ENCODE data around the gene MAN1C1.
"Not testable (repeated sequence)": the region's sequence is repeated elsewhere in the genome, so short reads cannot be mapped to it uniquely, and the experiment has no call there.

Gene MAN1C1

GRCh38 chr1:25657883-25658760 lies 41.5 kb downstream of the MAN1C1 start:
- DNase-seq (ENCODE audit: low spot score), result no peak

- no peak for DNase-seq (ENCODE audit: low spot score)
These were observed 42.3 kb downstream of the MAN1C1 start for GRCh38 chr1:25658791-25659431.

- no peak for DNase-seq (ENCODE audit: low spot score)
These were observed 44.6 kb downstream of the MAN1C1 start for GRCh38 chr1:25661043-25661815.

GRCh38 chr1:25662061-25662460 lies 45.5 kb downstream of the MAN1C1 start:
- DNase-seq (ENCODE audit: low spot score), result no peak

GRCh38 chr1:25662959-25663358 lies 46.4 kb downstream of the MAN1C1 start:
- DNase-seq (ENCODE audit: low spot score), result not testable (repeated sequence)

GRCh38 chr1:25664357-25665199 lies 48.0 kb downstream of the MAN1C1 start:
- no peak for DNase-seq (ENCODE audit: low spot score)

GRCh38 chr1:25666460-25666859 lies 49.9 kb downstream of the MAN1C1 start:
- DNase-seq (ENCODE audit: low spot score), result no peak

- no peak for DNase-seq (ENCODE audit: low spot score)
These were observed 52.5 kb downstream of the MAN1C1 start for GRCh38 chr1:25668931-25669573.

- DNase-seq (ENCODE audit: low spot score), result no peak
These were observed 53.4 kb downstream of the MAN1C1 start for GRCh38 chr1:25669781-25670567.

GRCh38 chr1:25671929-25672328 lies 55.3 kb downstream of the MAN1C1 start:
- no peak for DNase-seq (ENCODE audit: low spot score)

- DNase-seq (ENCODE audit: low spot score), result no peak
These were observed 56.3 kb downstream of the MAN1C1 start for GRCh38 chr1:25672763-25673409.

GRCh38 chr1:25673456-25673855 lies 56.9 kb downstream of the MAN1C1 start:
- DNase-seq (ENCODE audit: low spot score), result no peak

- DNase-seq (ENCODE audit: low spot score), result no peak
These were observed 57.6 kb downstream of the MAN1C1 start for GRCh38 chr1:25673962-25674806.

GRCh38 chr1:25674807-25675084 lies 58.2 kb downstream of the MAN1C1 start:
- no peak for DNase-seq (ENCODE audit: low spot score)

GRCh38 chr1:25675729-25676476 lies 59.3 kb downstream of the MAN1C1 start:
- DNase-seq (ENCODE audit: low spot score), result no peak

- DNase-seq (ENCODE audit: low spot score), result no peak
These were observed 59.9 kb downstream of the MAN1C1 start for GRCh38 chr1:25676488-25676887.

- DNase-seq (ENCODE audit: low spot score), result no peak
These were observed 60.7 kb downstream of the MAN1C1 start for GRCh38 chr1:25677193-25677773.

- no peak for DNase-seq (ENCODE audit: low spot score)
These were observed 62.6 kb downstream of the MAN1C1 start for GRCh38 chr1:25679171-25679570.
